Measurements from ENCODE around the gene ATP8A2.
"Not testable (repeated sequence)": the region's sequence is repeated elsewhere in the genome, so short reads cannot be mapped to it uniquely, and the experiment has no call there.

The ATP8A2 gene

GRCh38 chr13:26061256-26061655 lies 689.5 kb downstream of the ATP8A2 start:
- H2AK5ac ChIP-seq (ENCODE audit: low read length, severe bottlenecking): peak overlapping the region; percentile 47

GRCh38 chr13:26061947-26062346 lies 690.2 kb downstream of the ATP8A2 start:
- no peaks in the 10 kb centered on the region for H3K79me1 ChIP-seq (replicated peaks; ENCODE audit: low read length, poor library complexity, severe bottlenecking)
- H2AK5ac ChIP-seq (ENCODE audit: low read length, severe bottlenecking): no peak overlapping the region
- H4K91ac ChIP-seq (ENCODE audit: low read length): no peak overlapping the region
- no peaks in the 10 kb centered on the region for H3K9me3 ChIP-seq (ENCODE audit: control insufficient read depth, low read length)
- H3K4ac ChIP-seq (ENCODE audit: low read depth in 1 of 2, low read length in 2 of 2): no peak overlapping the region
- no peak overlapping the region for H3K23ac ChIP-seq (ENCODE audit: low read length in 2 of 2)
- no peak overlapping the region for H3K18ac ChIP-seq (ENCODE audit: low read depth in 1 of 2, low read length in 2 of 2)
- DNase-seq: peak; percentile 92
- H2AFZ ChIP-seq (ENCODE audit: low read depth, low read length): no peak overlapping the region
- H2BK12ac ChIP-seq (ENCODE audit: low read length in 2 of 2): no peak overlapping the region
- H3K4me2 ChIP-seq (ENCODE audit: low read length, poor library complexity, severe bottlenecking): peak overlapping the region; percentile 40
- no peak overlapping the region for H3K14ac ChIP-seq (ENCODE audit: low read length in 2 of 2)
- 81% methylated on average over 3 of the region's 6 CpGs for WGBS
- peaks cover 0 to 10% of the 10 kb centered on the region in 2 experiments for H3K27me3 ChIP-seq (ENCODE audit: control insufficient read depth in 1 of 2, insufficient read depth in 1 of 2, low read length in 2 of 2)
- H4K8ac ChIP-seq (ENCODE audit: low read length): no peak overlapping the region
- peak overlapping the region; percentile 40 for H3K9ac ChIP-seq (ENCODE audit: low read length)
- peak overlapping the region; percentile 86 for H3K27ac ChIP-seq (ENCODE audit: low read length, poor library complexity, severe bottlenecking)
- no peak overlapping the region for H2BK120ac ChIP-seq (ENCODE audit: low read depth, low read length)
- H3K4me3 ChIP-seq (ENCODE audit: insufficient read depth in 1 of 2, low read depth in 1 of 2, low read length in 2 of 2): peak overlapping the region in 1 of 2 experiments; percentile 29
- no peaks in the 10 kb centered on the region for H3K36me3 ChIP-seq (ENCODE audit: control insufficient read depth in 1 of 2, insufficient read depth in 2 of 2, low read depth in 1 of 2, low read length in 2 of 2)
- peaks cover 4% of the 10 kb centered on the region for H3K4me1 ChIP-seq (ENCODE audit: control insufficient read depth, insufficient read depth, low read depth, low read length)
- H2BK5ac ChIP-seq (ENCODE audit: low read depth, low read length, poor library complexity, severe bottlenecking): no peak overlapping the region
- no peak overlapping the region for H2BK15ac ChIP-seq (ENCODE audit: low read depth, poor library complexity, severe bottlenecking)

More at GRCh38 chr13:26061256-26061655, 689.5 kb downstream of the ATP8A2 start:
- Histone ChIP-seq H3K4me2 (ENCODE audit: low read length, poor library complexity, severe bottlenecking) (no peak overlapping the region), H3K79me1 (replicated peaks; ENCODE audit: low read length, poor library complexity, severe bottlenecking) (no peaks in the 10 kb centered on the region), H3K27me3 (ENCODE audit: control insufficient read depth in 1 of 2, insufficient read depth in 1 of 2, low read length in 2 of 2) (peaks cover 0 to 16% of the 10 kb centered on the region in 2 experiments), H2BK120ac (ENCODE audit: low read depth, low read length) (no peak overlapping the region), H3K14ac (ENCODE audit: low read length in 2 of 2) (no peak overlapping the region), H4K91ac (ENCODE audit: low read length) (no peak overlapping the region), H3K9me3 (ENCODE audit: control insufficient read depth, low read length) (no peaks in the 10 kb centered on the region), H2BK15ac (ENCODE audit: low read depth, poor library complexity, severe bottlenecking) (no peak overlapping the region), H3K27ac (ENCODE audit: low read length, poor library complexity, severe bottlenecking) (peak overlapping the region; percentile 86), H3K23ac (ENCODE audit: low read length in 2 of 2) (no peak overlapping the region), H2AFZ (ENCODE audit: low read depth, low read length) (no peak overlapping the region), H3K18ac (ENCODE audit: low read depth in 1 of 2, low read length in 2 of 2) (no peak overlapping the region), H2BK12ac (ENCODE audit: low read length in 2 of 2) (no peak overlapping the region), H3K36me3 (ENCODE audit: control insufficient read depth in 1 of 2, insufficient read depth in 2 of 2, low read depth in 1 of 2, low read length in 2 of 2) (no peaks in the 10 kb centered on the region), H3K9ac (ENCODE audit: low read length) (no peak overlapping the region), H3K4me3 (ENCODE audit: insufficient read depth in 1 of 2, low read depth in 1 of 2, low read length in 2 of 2) (no peak overlapping the region), H4K8ac (ENCODE audit: low read length) (no peak overlapping the region), H3K4ac (ENCODE audit: low read depth in 1 of 2, low read length in 2 of 2) (no peak overlapping the region), H2BK5ac (ENCODE audit: low read depth, low read length, poor library complexity, severe bottlenecking) (peak overlapping the region; percentile 60), H3K4me1 (ENCODE audit: control insufficient read depth, insufficient read depth, low read depth, low read length) (no peaks in the 10 kb centered on the region)
- no peak for DNase-seq
- 77% methylated on average over 5 of the region's 5 CpGs for WGBS

- Histone ChIP-seq H2BK120ac (ENCODE audit: low read depth, low read length) (no peak overlapping the region), H3K27me3 (ENCODE audit: control insufficient read depth in 1 of 2, insufficient read depth in 1 of 2, low read length in 2 of 2) (peaks cover 0 to 6% of the 10 kb centered on the region in 2 experiments), H3K9me3 (ENCODE audit: control insufficient read depth, low read length) (no peaks in the 10 kb centered on the region), H3K23ac (ENCODE audit: low read length in 2 of 2) (no peak overlapping the region), H2BK15ac (ENCODE audit: low read depth, poor library complexity, severe bottlenecking) (no peak overlapping the region), H3K79me1 (replicated peaks; ENCODE audit: low read length, poor library complexity, severe bottlenecking) (no peaks in the 10 kb centered on the region), H3K36me3 (ENCODE audit: control insufficient read depth in 1 of 2, insufficient read depth in 2 of 2, low read depth in 1 of 2, low read length in 2 of 2) (no peaks in the 10 kb centered on the region), H2BK5ac (ENCODE audit: low read depth, low read length, poor library complexity, severe bottlenecking) (no peak overlapping the region), H3K4me3 (ENCODE audit: insufficient read depth in 1 of 2, low read depth in 1 of 2, low read length in 2 of 2) (no peak overlapping the region), H3K4me2 (ENCODE audit: low read length, poor library complexity, severe bottlenecking) (no peak overlapping the region), H3K4ac (ENCODE audit: low read depth in 1 of 2, low read length in 2 of 2) (no peak overlapping the region), H3K14ac (ENCODE audit: low read length in 2 of 2) (no peak overlapping the region), H2AFZ (ENCODE audit: low read depth, low read length) (no peak overlapping the region), H3K9ac (ENCODE audit: low read length) (peak overlapping the region; percentile 40), H4K91ac (ENCODE audit: low read length) (no peak overlapping the region), H3K4me1 (ENCODE audit: control insufficient read depth, insufficient read depth, low read depth, low read length) (peaks cover 4% of the 10 kb centered on the region), H4K8ac (ENCODE audit: low read length) (no peak overlapping the region), H2BK12ac (ENCODE audit: low read length in 2 of 2) (no peak overlapping the region), H2AK5ac (ENCODE audit: low read length, severe bottlenecking) (no peak overlapping the region), H3K27ac (ENCODE audit: low read length, poor library complexity, severe bottlenecking) (peak overlapping the region; percentile 15), H3K18ac (ENCODE audit: low read depth in 1 of 2, low read length in 2 of 2) (no peak overlapping the region)
- DNase-seq: peak; percentile 74
- 79% methylated on average over 4 of the region's 5 CpGs for WGBS
Observed at GRCh38 chr13:26062853-26063444, 691.2 kb downstream of the ATP8A2 start.

- not testable (repeated sequence) for DNase-seq; H2BK12ac ChIP-seq (ENCODE audit: low read length in 2 of 2); H3K4me3 ChIP-seq (ENCODE audit: insufficient read depth in 1 of 2, low read depth in 1 of 2, low read length in 2 of 2); H2AK5ac ChIP-seq (ENCODE audit: low read length, severe bottlenecking); H4K91ac ChIP-seq (ENCODE audit: low read length); H2BK15ac ChIP-seq (ENCODE audit: low read depth, poor library complexity, severe bottlenecking); H3K14ac ChIP-seq (ENCODE audit: low read length in 2 of 2); H3K9ac ChIP-seq (ENCODE audit: low read length); H3K79me1 ChIP-seq (replicated peaks; ENCODE audit: low read length, poor library complexity, severe bottlenecking); H2BK5ac ChIP-seq (ENCODE audit: low read depth, low read length, poor library complexity, severe bottlenecking); H3K4me1 ChIP-seq (ENCODE audit: control insufficient read depth, insufficient read depth, low read depth, low read length); H3K18ac ChIP-seq (ENCODE audit: low read depth in 1 of 2, low read length in 2 of 2); H3K4ac ChIP-seq (ENCODE audit: low read depth in 1 of 2, low read length in 2 of 2); H3K23ac ChIP-seq (ENCODE audit: low read length in 2 of 2); H2BK120ac ChIP-seq (ENCODE audit: low read depth, low read length); H2AFZ ChIP-seq (ENCODE audit: low read depth, low read length); H3K36me3 ChIP-seq (ENCODE audit: control insufficient read depth in 1 of 2, insufficient read depth in 2 of 2, low read depth in 1 of 2, low read length in 2 of 2); H3K9me3 ChIP-seq (ENCODE audit: control insufficient read depth, low read length); H3K4me2 ChIP-seq (ENCODE audit: low read length, poor library complexity, severe bottlenecking); H4K8ac ChIP-seq (ENCODE audit: low read length)
- H3K27me3 ChIP-seq (ENCODE audit: control insufficient read depth in 1 of 2, insufficient read depth in 1 of 2, low read length in 2 of 2): peaks cover 0 to 14% of the 10 kb centered on the region in 2 experiments
- peak overlapping the region; percentile 24 for H3K27ac ChIP-seq (ENCODE audit: low read length, poor library complexity, severe bottlenecking)
- 81% methylated on average over 7 of the region's 7 CpGs for WGBS
Observed at GRCh38 chr13:26066492-26066891, 694.7 kb downstream of the ATP8A2 start.
